Stimulated activated CD4-positive, alpha-beta T cell treated with anti-CD3 and anti-CD28 coated beads, Interleukin-2, amount 100 ng/mL, for 24 hours (primary cell): ENCODE data around the gene NDOR1.
"Not testable (repeated sequence)": the region's sequence is repeated elsewhere in the genome, so short reads cannot be mapped to it uniquely, and the experiment has no call there.

Experiments
- DNase-seq, 2 donors: peaks; one replicate each; pipeline ENCODE4 v3.0.0-alpha.2; 2020

NDOR1 gene

GRCh38 chr9:137245450-137246421 is 40.2 kb downstream of the NDOR1 start:
- DNase-seq, result no peak

DNA sequence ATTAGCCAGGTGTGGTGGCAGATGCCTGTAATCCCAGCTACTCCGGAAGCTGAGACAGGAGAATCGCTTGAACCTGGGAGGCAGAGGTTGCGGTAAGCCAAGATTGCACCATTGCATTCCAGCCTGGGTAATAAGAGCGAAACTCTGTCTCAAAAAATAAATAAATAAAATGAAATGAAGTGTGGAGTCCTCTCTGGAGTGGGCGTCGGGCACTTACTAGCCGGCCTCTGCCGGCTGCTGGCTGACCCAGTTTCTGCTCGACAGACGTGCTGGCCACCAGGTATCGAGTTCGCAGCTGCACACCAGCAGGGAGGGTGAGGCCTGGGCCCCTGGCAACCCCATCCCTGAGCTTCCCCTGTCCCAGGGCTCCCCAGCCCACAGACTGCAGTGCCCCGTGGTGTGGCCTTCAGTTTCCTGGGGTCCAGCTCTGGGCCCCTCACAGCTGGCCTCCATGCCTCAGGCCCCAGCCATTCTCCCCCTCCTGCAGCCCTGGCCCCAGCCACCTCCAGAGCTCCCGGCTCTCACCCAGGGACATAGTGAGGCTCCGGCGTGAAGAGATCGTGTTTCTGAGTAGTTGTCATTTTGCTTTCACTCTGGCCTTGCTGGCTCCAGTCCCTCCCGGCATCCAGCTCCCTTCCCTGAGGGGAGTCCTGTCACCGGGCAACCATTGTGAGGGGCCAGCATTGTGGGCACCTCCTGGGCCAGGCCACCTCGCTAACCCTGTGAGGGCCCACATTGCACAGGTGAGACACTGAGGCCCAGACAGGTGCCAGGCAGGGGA is 41.8 kb downstream of the NDOR1 start:
- DNase-seq, result no peak

- DNase-seq, result no peak
These were observed 42.3 kb downstream of the NDOR1 start for GRCh38 chr9:137247916-137248175.

DNA sequence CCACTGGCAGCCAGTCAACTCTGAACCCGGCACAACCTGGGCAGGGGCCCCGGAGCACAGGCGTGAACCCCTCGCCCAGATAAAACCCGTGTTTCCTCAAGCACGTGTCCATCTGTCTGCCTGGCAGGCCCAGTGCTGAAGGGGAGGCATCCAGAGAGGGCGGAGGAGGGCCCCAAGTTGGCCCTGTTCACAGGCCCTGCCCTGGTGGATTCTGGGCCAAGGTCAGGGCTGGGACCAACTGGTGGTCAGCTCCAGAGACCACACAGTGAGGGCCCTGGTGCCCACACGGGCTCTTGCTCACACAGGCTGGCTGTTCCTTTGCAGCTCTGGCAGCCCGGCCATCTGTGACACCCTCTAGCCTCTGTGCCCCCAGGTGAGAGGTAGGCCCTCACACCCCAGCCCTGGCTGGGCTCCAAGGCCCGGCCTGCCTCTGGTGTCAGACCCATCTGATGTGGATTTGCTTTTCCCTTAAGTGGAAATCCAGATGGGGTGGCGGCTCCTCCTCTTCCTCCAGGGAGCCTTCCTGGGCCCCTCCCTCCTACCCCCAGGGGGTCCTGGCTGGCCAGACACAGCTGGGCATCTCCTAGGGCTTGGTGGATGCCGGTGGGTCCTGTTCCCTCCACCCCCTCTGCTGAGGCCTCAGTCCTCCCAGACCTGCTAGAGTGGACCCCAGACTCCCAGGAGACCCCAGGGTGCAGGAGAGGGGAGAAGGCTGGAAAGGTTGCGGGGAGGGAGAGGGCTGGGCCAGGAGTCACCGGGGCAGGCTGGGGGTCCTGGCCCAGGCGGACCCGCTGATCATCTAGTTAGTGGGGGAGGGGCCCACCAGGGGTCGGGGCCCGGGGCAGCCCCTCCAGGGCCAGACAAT is 45.1 kb downstream of the NDOR1 start:
- no peak for DNase-seq

- no peak for DNase-seq
These were observed 45.6 kb downstream of the NDOR1 start, which contains the start of gene STPG3 for GRCh38 chr9:137251194-137251461. Gene STPG3, plus strand, starts transcription at chr9:137251286. Its CDS starts 1 bp downstream, at chr9:137251287.

- DNase-seq, result no peak
These were observed 46.2 kb downstream of the NDOR1 start for GRCh38 chr9:137251490-137252268.

DNA sequence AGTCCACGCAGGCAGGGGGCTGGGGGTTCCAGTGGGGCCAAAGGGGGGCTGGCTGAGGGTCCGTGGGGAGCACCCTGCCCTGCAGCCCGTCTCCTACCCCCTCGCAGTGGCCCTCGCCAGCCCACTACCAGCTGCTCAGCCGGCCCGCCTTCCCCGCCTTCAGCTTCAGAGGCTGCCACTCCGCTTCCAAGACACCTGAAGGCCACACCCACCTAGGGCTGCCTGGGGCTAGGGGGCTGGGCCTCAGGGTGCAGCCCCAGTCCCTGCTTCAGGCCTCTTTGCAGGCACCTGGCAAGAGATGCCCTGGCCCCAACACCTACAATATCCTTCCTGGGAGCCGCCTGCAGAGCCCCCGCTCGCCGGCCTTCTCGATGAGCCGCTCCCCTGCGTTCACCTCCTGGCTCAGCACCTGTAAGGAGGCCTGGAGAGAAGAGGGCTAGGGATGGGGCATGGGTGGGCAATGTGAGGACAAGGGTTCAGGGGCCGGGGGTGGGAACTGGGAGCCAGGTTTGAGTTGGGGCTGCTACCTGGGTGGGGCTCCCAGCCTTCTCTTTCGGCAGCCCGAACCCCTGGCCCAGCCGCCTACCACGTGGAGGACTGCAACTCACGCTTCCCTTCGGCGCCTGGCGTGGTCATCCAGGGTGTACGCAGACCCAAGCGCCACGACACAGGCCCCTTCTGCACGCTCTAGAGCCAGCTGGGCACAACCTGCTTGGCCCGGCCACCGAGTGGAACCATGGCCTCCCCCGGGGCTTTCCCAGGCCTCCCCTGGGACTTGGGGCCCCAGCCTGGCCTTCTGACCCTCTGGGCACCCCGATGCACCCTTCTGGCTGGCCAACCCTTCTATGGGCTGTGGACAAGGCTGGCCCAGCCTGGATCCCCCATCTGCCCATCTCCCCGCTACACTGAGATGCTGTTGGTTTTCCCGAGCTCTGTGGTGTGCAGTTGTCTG is 47.3 kb downstream of the NDOR1 start:
- DNase-seq, result no peak

DNA sequence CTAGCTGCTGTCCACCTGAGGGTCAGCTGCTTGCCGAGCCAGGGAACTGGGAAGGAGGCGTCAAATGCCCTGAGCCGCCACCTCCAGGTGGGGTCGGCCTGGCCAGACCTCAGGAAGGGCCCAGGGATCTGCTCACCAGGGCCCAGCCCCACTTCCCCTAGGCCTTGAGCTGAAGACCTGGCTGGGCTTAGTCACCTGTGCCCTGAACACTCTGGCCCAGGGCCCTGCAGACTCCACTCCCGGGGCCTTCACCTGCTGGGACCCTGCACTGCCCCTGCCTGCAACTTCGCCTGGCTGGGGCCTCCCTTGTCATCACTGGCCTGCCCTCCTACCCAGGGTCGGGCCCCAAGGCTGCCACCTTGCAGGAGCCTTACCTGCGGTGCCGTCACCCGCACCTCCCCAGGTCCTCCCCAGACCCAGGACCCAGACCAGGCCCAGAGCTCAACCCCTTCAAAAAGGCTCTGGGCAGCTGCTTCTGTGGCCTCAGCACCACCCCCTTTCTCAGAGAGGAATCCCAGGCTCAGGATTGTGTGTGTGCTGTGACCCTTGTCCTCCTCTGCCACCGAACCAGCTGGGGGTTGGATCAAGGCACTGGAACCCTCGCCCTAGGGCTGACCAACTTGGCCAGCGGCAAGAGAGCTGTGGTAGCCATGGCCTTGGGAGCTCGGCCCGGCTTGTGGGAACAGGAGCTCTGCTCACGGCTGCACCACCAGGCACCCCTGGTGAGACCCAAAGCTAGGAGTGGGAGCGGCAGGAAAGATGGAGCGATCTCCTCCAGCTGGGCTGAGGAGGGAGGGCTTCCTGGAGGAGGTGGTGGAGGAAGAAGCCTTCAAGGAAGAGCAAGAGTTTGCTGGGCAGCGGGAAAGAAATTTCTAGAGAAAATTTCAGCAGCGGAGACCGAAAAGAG is 48.5 kb downstream of the NDOR1 start:
- DNase-seq, result no peak

DNA sequence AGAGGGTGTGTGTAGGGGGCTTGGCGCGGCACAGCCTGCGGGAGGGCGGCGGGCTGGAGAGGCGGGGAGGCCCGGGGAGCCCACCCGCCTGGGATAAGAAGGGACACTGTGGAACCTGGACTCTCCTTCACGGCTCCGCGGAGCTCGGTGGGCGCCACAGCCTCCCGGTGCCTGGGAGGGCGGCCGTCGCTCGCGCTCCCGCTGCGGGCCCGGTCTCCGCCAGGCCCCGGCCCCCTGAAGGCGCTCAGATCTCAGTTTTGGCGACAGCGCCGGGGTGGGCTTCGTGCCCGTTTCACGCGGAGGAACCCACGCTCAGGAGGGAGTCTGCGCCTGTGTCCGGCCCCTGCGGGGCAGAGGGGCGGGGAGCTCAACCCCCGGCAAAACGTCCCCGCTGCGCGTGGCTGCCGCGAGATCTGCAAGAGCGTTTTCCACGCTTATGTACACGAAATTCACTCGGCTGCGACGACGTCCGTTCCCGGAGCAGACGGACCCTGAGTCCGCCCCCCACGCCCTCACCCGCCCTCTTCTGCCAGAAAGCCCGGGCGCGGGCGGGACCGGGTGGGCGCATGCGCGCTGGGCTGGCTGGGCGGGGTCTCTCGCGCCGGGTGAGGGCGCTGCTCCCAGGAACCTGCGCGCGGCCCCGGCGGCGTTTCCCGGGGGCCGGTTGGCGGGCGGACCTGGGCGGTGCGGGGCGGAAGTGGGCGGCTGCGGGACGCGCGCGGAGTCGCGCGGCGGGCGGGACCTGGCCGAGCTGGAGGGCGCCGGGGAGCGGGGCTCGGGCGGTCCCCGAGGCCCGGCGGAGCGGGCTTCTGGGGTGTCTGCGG is 49.3 kb downstream of the NDOR1 start, which contains the start of gene NELFB:
Gene NELFB (plus strand): TSS at position 704 of the 824 bp plus-strand sequence.
- peak; percentile 98 to 99 for DNase-seq

DNA sequence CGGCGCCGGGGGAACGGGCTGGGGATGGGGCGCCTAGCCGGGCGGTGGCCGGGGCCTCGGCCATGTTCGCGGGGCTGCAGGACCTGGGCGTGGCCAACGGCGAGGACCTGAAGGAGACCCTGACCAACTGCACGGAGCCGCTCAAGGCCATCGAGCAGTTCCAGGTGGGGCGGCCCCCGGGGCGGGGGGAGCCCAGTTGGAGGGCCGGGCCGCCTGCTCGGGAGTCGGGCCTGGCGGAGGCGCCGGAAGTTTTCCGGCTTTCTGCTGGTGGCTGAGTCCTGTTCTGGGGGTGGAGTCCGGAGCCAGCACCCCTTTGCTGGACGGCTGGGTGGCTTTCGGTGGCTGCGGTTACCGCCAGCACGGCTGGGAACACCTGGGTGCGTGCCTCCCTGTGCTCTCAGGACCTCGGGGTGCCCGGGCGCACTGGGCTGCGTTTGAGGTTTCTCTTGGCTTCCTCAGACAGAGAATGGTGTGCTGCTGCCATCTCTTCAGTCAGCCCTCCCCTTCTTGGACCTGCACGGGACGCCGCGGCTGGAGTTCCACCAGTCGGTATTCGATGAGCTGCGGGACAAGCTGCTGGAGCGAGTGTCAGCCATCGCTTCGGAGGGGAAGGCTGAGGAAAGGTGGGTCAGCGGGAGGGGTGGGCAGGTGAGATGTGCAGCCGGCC is 50.1 kb downstream of the NDOR1 start:
- no peak for DNase-seq

GRCh38 chr9:137256362-137256761 is 50.9 kb downstream of the NDOR1 start:
- DNase-seq, result no peak

DNA sequence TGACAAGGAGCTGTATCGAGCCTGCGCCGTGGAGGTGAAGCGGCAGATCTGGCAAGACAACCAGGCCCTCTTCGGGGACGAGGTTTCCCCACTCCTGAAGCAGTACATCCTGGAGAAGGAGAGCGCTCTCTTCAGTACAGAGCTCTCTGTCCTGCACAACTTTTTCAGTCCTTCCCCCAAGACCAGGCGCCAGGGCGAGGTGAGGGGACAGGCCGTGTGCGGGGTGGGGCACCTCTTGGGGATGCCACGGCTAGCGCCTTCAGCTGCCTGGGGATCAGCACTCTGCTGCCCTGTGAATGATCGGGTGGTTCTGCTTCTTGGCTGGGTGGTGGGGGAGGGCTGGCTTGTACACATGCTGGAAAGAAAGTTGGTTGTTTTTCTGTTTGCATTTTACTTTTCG is 51.4 kb downstream of the NDOR1 start:
- DNase-seq, result no peak

GRCh38 chr9:137262173-137262908 is 56.8 kb downstream of the NDOR1 start:
- DNase-seq, result not testable (repeated sequence)

DNA sequence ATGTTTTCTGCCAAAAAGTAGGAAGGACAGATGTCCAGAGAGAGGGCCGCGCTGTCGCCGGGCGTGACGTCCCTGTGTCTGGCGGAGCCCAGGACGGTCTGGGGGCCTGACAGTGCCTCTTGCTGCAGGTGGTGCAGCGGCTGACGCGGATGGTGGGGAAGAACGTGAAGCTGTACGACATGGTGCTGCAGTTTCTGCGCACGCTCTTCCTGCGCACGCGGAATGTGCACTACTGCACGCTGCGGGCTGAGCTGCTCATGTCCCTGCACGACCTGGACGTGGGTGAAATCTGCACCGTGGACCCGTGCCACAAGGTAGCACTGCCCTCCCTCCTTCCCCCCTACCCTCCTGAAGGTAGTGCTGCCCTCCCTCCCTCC is 57.4 kb downstream of the NDOR1 start:
- no peak for DNase-seq

GRCh38 chr9:137263506-137263905 is 58.0 kb downstream of the NDOR1 start:
- no peak for DNase-seq

- no peak for DNase-seq
These were observed 58.6 kb downstream of the NDOR1 start for GRCh38 chr9:137264067-137264466.

GRCh38 chr9:137265496-137266161 is 60.1 kb downstream of the NDOR1 start:
- no peak for DNase-seq
